GM12878 (cell line): Measurements from ENCODE around the gene CHMP3. TPM values are rescaled to one million over a fixed set of nuclear protein-coding genes. Genes with fewer than 3 reads are reported as not detected.

ENCODE experiments used
- ATAC-seq: fragments of 200-7000 bp; cut with Tn5 transposase; 3 replicates; pipeline ENCODE4 v1.9.1; 2020; ENCODE audit warnings: mild to moderate bottlenecking, moderate library complexity
- BruUV-seq: library from RNA; stranded (reverse); fragments of 400-500 nt; replicated peaks from 2 replicates; lab custom pipeline; 2021; lab: Mats Ljungman, UMichigan
- CTCF ChIA-PET: fragments of 300-600 bp; sonication (Branson Sonifier 250); formaldehyde crosslinking; extraction: SDS; loops from one replicate; lab custom pipeline; 2021; ENCODE audit warnings: inconsistent platforms; lab: Yijun Ruan, JAX
- POLR2A ChIA-PET: fragments of 350-600 bp; formaldehyde crosslinking; extraction: SDS; loops from one replicate; lab custom pipeline; 2021; ENCODE audit warnings: inconsistent platforms; lab: Charles Lee
- RAD21 ChIA-PET: fragments of 300-600 bp; sonication (Branson Sonifier 250); formaldehyde crosslinking; loops from one replicate; lab custom pipeline; 2023; ENCODE audit warnings: antibody characterized with exemption; ENCODE audit not compliant: unreplicated experiment; lab: Charles Lee
- SMC1A ChIA-PET: fragments of 300-600 bp; sonication (Branson Sonifier 250); formaldehyde crosslinking; loops from one replicate; lab custom pipeline; 2023; ENCODE audit not compliant: unreplicated experiment, uncharacterized antibody; lab: Charles Lee
- DNase-seq: peaks from one replicate; pipeline ENCODE4 v3.0.0-alpha.2; 2011; ENCODE audit warnings: low read depth, low spot score
- FAIRE-seq: peaks from 3 replicates; lab custom pipeline; 2011; peaks lifted over from hg19 to GRCh38; lab: Jason Lieb, UNC
- H2AFZ ChIP-seq: 2 replicates; pipeline ENCODE4 v1.6.0; 2011; ENCODE audit warnings: low read depth, low read length, control low read depth; ENCODE audit not compliant: control insufficient read depth
- H3K27ac ChIP-seq: 2 replicates; pipeline ENCODE4 v1.5.1; 2011; ENCODE audit warnings: control low read depth; ENCODE audit not compliant: control insufficient read depth, insufficient read depth
- H3K27me3 ChIP-seq, 2 experiments: replicated peaks in 1 of 2; 2 replicates each; pipeline versions ENCODE4 v1.6.0 to v1.6.1; 2011; ENCODE audit warnings: low read length in 1 of 2; ENCODE audit not compliant: control insufficient read depth in 2 of 2, insufficient read depth in 2 of 2
- H3K36me3 ChIP-seq, 2 experiments: 2 replicates each; pipeline ENCODE4 v1.5.1; 2011; ENCODE audit warnings: low read length in 1 of 2; ENCODE audit not compliant: control insufficient read depth in 2 of 2, insufficient read depth in 2 of 2
- H3K4me1 ChIP-seq: 2 replicates; pipeline ENCODE4 v1.6.1; 2011; ENCODE audit warnings: mild to moderate bottlenecking, low read length, moderate library complexity, mixed read lengths; ENCODE audit not compliant: control insufficient read depth, insufficient read depth
- H3K4me2 ChIP-seq: 2 replicates; pipeline ENCODE4 v1.6.0; 2011; ENCODE audit warnings: control low read depth; ENCODE audit not compliant: control insufficient read depth, insufficient read depth
- H3K4me3 ChIP-seq: fragments of 200-600 bp; sonication (generic); 2 replicates; pipeline ENCODE4 v1.5.1; 2016
- H3K79me2 ChIP-seq: 2 replicates; pipeline ENCODE4 v1.6.0; 2011; ENCODE audit warnings: low read length; ENCODE audit not compliant: control insufficient read depth, insufficient read depth
- H3K9ac ChIP-seq: 2 replicates; pipeline ENCODE4 v1.8.0; 2011; ENCODE audit warnings: low read length, control low read depth, mixed read lengths; ENCODE audit not compliant: control insufficient read depth, insufficient read depth
- H3K9me3 ChIP-seq: replicated peaks from 3 replicates; pipeline ENCODE4 v1.5.1; 2011; ENCODE audit warnings: mild to moderate bottlenecking, low read length; ENCODE audit not compliant: control insufficient read depth, insufficient read depth
- H4K20me1 ChIP-seq: 2 replicates; pipeline ENCODE4 v1.6.0; 2011; ENCODE audit not compliant: control insufficient read depth, insufficient read depth
- BMI1 ChIP-seq: fragments of 450-650 bp; IDR thresholded peaks from 2 replicates; pipeline ENCODE4 v1.6.1; 2016; ENCODE audit warnings: mild to moderate bottlenecking, moderate library complexity, borderline replicate concordance
- CBFB ChIP-seq: IDR thresholded peaks from 2 replicates; pipeline ENCODE4 v1.6.1; 2016; ENCODE audit warnings: antibody characterized with exemption, low read depth
- CHD4 ChIP-seq: fragments of 200-600 bp; sonication (generic); IDR thresholded peaks from 2 replicates; pipeline ENCODE4 v1.6.1; 2016; ENCODE audit warnings: mild to moderate bottlenecking
- CUX1 ChIP-seq: IDR thresholded peaks from 2 replicates; pipeline ENCODE4 v1.6.1; 2012; ENCODE audit warnings: improper control_type of control experiment, low read depth, low read length; ENCODE audit not compliant: insufficient replicate concordance
- E4F1 ChIP-seq: fragments of 450-650 bp; IDR thresholded peaks from 2 replicates; pipeline ENCODE4 v1.6.1; 2018; ENCODE audit warnings: borderline replicate concordance, mild to moderate bottlenecking; ENCODE audit not compliant: partially characterized antibody
- HDAC6 ChIP-seq: fragments of 200-600 bp; sonication (generic); IDR thresholded peaks from one replicate; pipeline ENCODE4 v1.8.0; 2017; ENCODE audit warnings: antibody characterized with exemption; ENCODE audit not compliant: unreplicated experiment
- HDGF ChIP-seq: fragments of 450-650 bp; IDR thresholded peaks from 2 replicates; pipeline ENCODE4 v1.6.1; 2016; ENCODE audit warnings: antibody characterized with exemption
- IKZF1 ChIP-seq: fragments of 450-650 bp; conservative IDR thresholded peaks from 2 replicates; pipeline ENCODE4 v1.6.1; 2017; ENCODE audit warnings: antibody characterized with exemption, mild to moderate bottlenecking
- JUNB ChIP-seq: IDR thresholded peaks from 2 replicates; pipeline ENCODE4 v1.6.1; 2016; ENCODE audit warnings: antibody characterized with exemption, mild to moderate bottlenecking
- NFYA ChIP-seq: IDR thresholded peaks from 2 replicates; pipeline ENCODE4 v1.6.1; 2011; ENCODE audit warnings: low read depth, mild to moderate bottlenecking, low read length, improper control_type of control experiment, borderline replicate concordance
- RBBP5 ChIP-seq: fragments of 200-600 bp; sonication (generic); conservative IDR thresholded peaks from 2 replicates; pipeline ENCODE4 v1.6.1; 2016
- SIN3A ChIP-seq: IDR thresholded peaks from 2 replicates; pipeline ENCODE4 v1.6.1; 2012; ENCODE audit warnings: low read depth, low read length, improper control_type of control experiment
- SMARCA5 ChIP-seq: fragments of 450-650 bp; IDR thresholded peaks from 2 replicates; pipeline ENCODE4 v1.6.1; 2017; ENCODE audit warnings: mild to moderate bottlenecking
- TCF12 ChIP-seq: IDR thresholded peaks from 2 replicates; pipeline ENCODE4 v1.6.1; 2011; ENCODE audit warnings: low read depth, mild to moderate bottlenecking, low read length
- WGBS: methylation state at CpG from one replicate; pipeline ENCODE4 v1.1.6; 2016; ENCODE audit warnings: low lambda C conversion rate; ENCODE audit not compliant: insufficient replicate concordance, insufficient coverage; ENCODE audit errors: missing lambda C conversion rate; 5-methylcytosine and 5-hydroxymethylcytosine counted together
- in situ Hi-C: fragments of 300-500 bp; cut with MboI; formaldehyde crosslinking; loops from 9 replicates; pipeline ENCODE4 v1.14.3; 2018; ENCODE audit warnings: mixed read lengths
- intact Hi-C: fragments of 100-400 bp; cut with micrococcal nuclease; formaldehyde crosslinking; loops from one replicate; pipeline ENCODE4 v1.14.2; 2022; ENCODE audit not compliant: unreplicated experiment
- polyA plus RNA-seq, 11 experiments: library from polyadenylated mRNA; depleted of rRNA in 4 of 11; unstranded in 6 of 11; stranded (reverse) in 5 of 11; fragments of >200 nt; fragmentation: Nextera tagmentation in 4 of 11; fragmentation: Illumina TruSeq in 1 of 11; extraction: Ambion mirVana in 4 of 11; extraction: Trizol in 1 of 11; gene quantifications; 1 replicate in 1 of 11; 2 replicates in 10 of 11; pipeline versions ENCODE4 v1.2.1 to v1.2.3, GENCODE V29; 2011 to 2016; ENCODE audit warnings: inconsistent platforms in 2 of 11, missing spikeins in 2 of 11, low read depth in 1 of 11
- total RNA-seq, 4 experiments: library from RNA; depleted of rRNA in 3 of 4; stranded (reverse); fragments of >200 nt in 3 of 4; fragmentation: Illumina TruSeq in 1 of 4; extraction: Trizol in 1 of 4; gene quantifications; 2 replicates each; pipeline versions ENCODE4 v1.2.1 to v1.2.3, GENCODE V29; 2013 to 2021
- TF ChIP-seq, protein P1 (sequence below), 3 experiments: IDR thresholded peaks in 2 of 3; conservative IDR thresholded peaks in 1 of 3; 2 replicates each; pipeline ENCODE4 v1.5.1; 2011; ENCODE audit warnings: low read depth in 3 of 3, low read length in 3 of 3, mild to moderate bottlenecking in 3 of 3, control low read depth in 2 of 3, moderate library complexity in 2 of 3, inconsistent platforms in 1 of 3, mixed read lengths in 1 of 3; ENCODE audit not compliant: control insufficient read depth in 2 of 3, insufficient read depth in 1 of 3; ENCODE audit errors: extremely low read depth in 1 of 3

Gene CHMP3
- total and polyA plus RNA-seq, 10 of the 15 experiments (the other 5 are each of a cell fraction or from before 2014, with no cell fraction given): 22.5 to 56.8 (median 32.5) TPM

GRCh38 chr2:86598966-86599365 lies 35.7 kb upstream of the CHMP3 start:
- in situ Hi-C loops (no loop called here), intact Hi-C loops (no loop called here)
- no TSS peak for BruUV-seq
- Histone ChIP-seq H3K4me2 (no peak overlapping the region), H3K4me3 (no peak overlapping the region), H3K36me3 (no peaks in the 10 kb centered on the region), H3K4me1 (no peaks in the 10 kb centered on the region), H4K20me1 (no peaks in the 10 kb centered on the region), H3K9ac (no peak overlapping the region), H3K9me3 (no peaks in the 10 kb centered on the region), H3K27me3 (no peaks in the 10 kb centered on the region), H2AFZ (no peak overlapping the region), H3K79me2 (no peaks in the 10 kb centered on the region), H3K27ac (no peak overlapping the region)
- no peak for DNase-seq
- ChIA-PET POLR2A (no interaction called here), RAD21 (no interaction called here), CTCF (interaction anchor here (1.3 kb wide), 1 partner anchor 10 kb away, joined by 4 read pairs; no protein-coding TSS in a partner anchor), SMC1A (interaction anchor here (1.2 kb wide), 1 partner anchor 11 kb away, joined by 3 read pairs; no protein-coding TSS in a partner anchor)
- WGBS: 97% methylated on average over 2 of the region's 2 CpGs
- no peak for ATAC-seq
- TF ChIP-seq TCF12 (no peak), BMI1 (no peak), SMARCA5 (no peak), HDAC6 (no peak), CUX1 (no peak), E4F1 (no peak), NFYA (no peak), HDGF (no peak), IKZF1 (no peak), CBFB (no peak), SIN3A (no peak), RBBP5 (no peak), JUNB (no peak), CHD4 (no peak)
- TF ChIP-seq, protein P1, sequence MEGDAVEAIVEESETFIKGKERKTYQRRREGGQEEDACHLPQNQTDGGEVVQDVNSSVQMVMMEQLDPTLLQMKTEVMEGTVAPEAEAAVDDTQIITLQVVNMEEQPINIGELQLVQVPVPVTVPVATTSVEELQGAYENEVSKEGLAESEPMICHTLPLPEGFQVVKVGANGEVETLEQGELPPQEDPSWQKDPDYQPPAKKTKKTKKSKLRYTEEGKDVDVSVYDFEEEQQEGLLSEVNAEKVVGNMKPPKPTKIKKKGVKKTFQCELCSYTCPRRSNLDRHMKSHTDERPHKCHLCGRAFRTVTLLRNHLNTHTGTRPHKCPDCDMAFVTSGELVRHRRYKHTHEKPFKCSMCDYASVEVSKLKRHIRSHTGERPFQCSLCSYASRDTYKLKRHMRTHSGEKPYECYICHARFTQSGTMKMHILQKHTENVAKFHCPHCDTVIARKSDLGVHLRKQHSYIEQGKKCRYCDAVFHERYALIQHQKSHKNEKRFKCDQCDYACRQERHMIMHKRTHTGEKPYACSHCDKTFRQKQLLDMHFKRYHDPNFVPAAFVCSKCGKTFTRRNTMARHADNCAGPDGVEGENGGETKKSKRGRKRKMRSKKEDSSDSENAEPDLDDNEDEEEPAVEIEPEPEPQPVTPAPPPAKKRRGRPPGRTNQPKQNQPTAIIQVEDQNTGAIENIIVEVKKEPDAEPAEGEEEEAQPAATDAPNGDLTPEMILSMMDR (IDR thresholded peaks at IDR 0.05 in 2 of 3, conservative IDR thresholded peaks at IDR 0.05 in 1 of 3; ENCODE audit: control insufficient read depth in 2 of 3, extremely low read depth in 1 of 3, insufficient read depth in 1 of 3, low read depth in 3 of 3, low read length in 3 of 3): no peak
- no peak for FAIRE-seq
